Hindlimb muscle (tissue), 1 donor: ENCODE results near the gene S100P. TPM values are rescaled to one million over a fixed set of nuclear protein-coding genes. Genes with fewer than 3 reads are reported as not detected.

Source experiments
- DNase-seq: peaks from one replicate; pipeline ENCODE4 v3.0.0-alpha.2; 2013
- polyA plus RNA-seq: library from polyadenylated mRNA; unstranded; fragments of 120-200 nt; gene quantifications from one replicate; pipeline ENCODE4 v1.2.1, GENCODE V29; 2013; ENCODE audit not compliant: insufficient read length

The S100P gene
- polyA plus RNA-seq, 1 donor: 1.8 TPM

DNA sequence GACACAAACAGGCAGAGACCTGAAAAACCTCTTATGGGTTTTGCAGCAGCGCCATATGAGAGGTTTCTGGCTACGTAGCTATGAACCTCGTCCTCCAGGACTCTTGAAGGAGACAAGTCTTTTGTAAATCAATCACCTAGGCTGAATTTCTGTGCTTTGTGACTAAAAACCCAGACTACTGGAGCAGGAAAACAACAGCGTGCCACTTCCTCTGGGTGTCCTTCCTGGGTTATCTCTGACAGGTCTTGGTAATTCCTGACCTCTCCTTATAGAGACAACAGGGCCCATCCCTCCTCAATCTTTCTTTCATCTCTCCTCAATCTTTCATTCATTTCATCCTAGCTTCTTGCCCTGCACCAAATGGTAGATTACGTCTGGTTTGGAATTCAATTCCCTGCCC lies 5.7 kb downstream of the S100P start:
- no peak for DNase-seq

DNA sequence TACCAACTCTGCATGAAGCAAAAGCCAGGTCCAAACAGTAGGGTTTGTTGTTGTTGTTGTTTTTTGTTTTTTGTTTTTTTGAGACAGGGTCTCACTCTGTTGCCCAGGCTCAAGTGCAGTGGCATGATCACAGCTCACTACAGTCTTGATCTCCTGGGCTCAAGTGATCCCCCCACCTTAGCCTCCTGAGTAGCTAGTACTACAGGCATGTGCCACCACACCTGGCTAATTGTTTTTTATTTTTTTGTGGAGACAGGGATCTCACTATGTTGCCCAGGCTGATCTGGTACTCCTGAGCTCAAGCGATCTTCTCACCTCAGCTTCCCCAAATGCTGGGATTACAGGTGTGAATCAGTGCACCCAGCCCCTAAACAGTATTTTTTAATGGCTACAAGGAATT lies 6.2 kb downstream of the S100P start:
- no peak for DNase-seq

DNA sequence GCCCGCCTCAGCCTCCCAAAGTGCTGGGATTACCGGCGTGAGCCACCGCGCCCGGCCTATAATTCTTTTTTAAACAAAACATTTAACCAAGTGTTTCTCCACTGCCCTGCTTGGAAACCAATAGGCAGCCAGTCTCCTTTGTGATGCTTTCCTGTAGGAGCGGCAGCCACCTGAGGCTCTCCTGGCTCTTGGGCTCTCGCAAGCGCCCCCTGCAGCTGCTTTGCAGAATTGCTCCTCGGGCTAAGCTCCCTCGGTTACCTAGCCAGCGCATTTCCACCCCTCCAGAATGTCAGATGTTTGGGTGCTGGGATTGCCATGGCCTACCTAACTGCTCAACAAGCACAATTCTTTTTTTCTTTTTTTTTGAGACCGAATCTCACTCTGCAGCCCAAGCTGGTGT lies 7.7 kb downstream of the S100P start:
- no peak for DNase-seq

DNA sequence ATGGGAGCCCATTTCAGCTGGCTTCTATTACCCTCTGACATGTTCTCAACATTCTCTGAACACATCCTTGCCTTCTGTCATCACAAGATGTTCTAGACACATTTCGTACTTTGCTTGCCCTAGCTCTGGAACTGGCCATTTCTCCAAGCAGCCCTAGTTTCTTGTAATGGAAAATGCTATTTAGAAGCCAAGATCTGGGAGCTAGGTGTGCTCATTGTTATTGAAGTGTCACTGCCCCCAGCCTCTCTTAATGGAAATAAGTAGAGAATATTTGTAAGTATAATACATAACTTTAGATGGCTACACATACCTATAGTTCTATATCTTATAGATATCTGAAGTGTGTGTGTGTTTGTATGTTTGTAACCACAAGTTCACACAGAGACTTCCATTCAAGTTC lies 9.1 kb downstream of the S100P start:
- DNase-seq: no peak

DNA sequence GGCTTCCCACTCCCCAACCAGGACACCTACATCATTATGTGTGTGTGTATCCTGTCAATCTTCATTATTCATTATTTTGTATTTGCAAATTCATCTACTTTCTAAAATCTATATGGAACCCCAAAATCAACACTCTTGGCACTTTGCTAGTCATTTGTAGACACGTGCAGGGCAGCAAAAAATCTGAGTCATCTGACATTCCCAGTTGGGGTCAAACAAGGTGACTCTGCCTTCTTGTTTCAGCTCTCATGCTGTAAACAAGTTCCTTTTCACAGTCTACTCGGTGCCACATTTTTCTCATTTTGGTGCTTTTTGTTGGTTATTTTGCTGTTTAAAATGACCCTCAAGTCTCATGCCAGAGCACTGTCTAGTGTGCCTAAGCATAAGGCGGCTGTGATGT lies 10.1 kb downstream of the S100P start:
- DNase-seq: no peak

DNA sequence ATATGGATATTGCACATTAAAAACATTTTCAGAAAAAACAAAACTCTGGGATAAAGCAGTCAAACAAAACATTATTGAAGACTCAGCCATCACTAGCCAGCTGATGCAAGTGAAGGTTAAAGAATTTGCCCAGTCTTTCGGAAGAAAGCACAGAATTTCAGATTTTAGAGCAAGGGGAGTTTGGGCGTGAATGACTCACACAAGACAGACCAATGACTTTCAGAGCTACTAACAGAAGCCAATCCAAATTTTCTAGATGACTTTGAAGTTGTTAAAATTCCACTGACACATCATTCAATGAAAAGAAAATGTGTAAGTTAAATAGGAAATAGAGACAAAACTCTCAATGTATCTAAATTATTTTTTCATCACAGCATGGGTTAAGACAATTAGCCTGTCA lies 12.0 kb downstream of the S100P start:
- no peak for DNase-seq

DNA sequence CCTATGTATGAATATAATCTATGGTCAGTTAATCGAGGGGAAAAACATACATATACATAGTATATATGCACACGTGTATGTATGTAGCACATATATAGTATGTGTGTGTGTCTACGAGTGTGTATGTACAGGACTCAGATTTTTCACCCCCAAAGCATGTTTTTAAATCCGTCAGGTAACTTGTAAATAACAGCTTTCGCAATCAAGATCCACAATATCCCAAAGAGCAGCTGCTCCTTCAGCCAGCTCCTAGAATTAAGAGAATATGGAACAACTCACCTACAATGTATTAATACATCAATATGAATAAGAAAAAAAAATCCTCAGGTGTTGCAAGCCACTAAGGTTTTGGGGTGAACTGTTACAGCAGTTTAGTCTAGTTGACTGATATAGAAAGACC lies 12.5 kb downstream of the S100P start:
- DNase-seq: no peak

DNA sequence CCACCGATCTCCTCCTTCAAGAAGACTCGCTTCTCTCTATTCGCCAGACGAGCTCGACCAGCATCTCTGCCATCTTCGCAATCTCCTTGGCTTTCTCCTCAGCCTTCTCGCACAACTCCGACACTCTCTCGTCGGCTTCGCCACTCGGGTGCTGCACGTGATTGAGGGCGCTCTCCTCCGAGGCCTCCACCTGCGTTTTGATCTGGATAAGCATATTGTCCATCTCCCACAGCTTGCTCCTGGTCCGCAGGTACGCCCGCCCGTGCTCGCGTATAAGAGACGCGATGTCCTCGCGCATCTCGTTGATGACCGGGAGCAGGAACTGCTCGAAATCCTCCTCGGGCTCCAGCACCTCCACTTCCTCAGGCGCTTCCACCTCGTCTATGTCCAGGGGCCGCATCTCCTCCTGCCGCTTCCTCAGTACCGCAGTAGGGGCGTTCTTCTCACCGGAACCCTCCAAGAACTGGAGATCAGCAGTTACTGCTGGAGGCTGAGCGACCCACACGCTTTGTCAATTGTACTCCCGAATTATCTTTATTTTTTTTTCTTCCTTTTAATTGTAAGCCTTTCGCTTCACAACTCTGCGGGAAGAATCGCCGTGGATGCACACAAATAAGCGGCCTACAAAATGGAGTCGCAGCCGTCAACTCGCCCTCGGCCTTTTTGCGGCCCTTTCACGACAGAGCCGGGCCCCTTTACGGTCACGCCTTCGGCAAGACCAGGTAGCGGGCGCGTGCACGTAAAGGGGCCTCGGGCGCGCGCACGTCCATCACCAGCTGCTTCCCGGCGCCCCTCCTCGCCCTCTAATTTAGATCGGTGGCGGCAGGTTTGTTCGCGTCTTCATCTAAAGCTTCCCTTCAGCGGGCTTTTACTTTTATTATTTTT lies 15.8 kb downstream of the S100P start, which contains the start of gene MRFAP1L1:
Gene MRFAP1L1 (minus strand): TSS at position 636 of the 885 bp plus-strand sequence. CDS start 236 bp downstream, at position 400.
- peak; percentile 97 for DNase-seq

DNA sequence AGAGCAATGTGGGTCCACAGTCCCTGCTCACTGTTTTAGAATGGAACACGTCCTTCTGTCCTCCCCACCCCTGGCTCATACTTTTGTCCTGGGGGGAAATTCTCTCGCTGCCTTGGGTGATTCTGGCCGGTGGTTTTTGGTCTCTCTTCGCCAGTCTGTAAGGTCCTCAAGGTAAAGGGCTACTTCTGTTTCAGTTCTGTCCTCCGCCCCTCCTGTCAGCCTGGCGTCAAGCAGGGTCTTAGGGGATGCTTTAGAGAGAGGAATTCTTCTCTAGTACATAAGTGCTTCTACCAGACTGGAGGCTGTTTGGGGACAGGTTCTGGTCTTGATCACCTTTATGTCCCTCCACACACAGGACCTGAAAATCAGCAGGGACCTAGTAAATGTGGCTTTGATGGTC lies 16.6 kb downstream of the S100P start:
- no peak for DNase-seq

DNA sequence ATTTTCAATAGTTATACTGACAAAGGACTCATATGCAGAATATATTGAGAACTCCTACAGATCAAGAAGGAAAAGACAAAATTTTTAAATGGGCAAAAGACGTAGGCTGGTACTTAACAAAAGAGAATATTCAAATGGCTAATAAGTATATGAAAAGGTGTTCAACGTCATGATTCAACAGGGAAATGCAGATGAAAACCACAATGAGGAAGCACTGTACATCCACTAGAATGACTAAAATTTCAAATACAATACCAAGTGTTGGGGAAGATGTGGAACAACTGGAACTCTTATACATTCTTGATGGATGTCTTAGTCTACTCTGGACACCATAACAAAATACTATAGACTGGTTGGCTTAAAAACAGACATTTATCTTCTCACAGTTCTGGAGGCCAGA lies 17.3 kb downstream of the S100P start:
- DNase-seq: no peak

DNA sequence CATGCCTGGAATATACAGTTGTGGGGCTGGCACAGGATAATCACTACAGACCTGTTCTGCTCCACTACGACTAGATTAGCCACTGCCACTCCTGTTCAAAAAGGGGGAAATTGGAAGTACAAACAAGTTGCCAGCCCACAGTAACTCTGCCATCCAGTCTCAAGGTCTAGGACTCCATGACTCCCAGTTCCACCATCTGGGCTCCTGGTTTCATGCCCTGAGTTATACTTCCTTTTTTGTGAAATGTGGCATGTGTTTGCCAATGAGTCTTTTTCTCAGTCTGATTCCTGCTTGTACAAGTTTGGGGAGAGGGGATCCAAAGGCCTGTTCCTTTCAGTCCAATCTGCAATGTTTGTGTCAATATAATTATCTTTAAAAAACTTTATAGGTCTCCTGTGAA lies 21.3 kb downstream of the S100P start:
- no peak for DNase-seq

DNA sequence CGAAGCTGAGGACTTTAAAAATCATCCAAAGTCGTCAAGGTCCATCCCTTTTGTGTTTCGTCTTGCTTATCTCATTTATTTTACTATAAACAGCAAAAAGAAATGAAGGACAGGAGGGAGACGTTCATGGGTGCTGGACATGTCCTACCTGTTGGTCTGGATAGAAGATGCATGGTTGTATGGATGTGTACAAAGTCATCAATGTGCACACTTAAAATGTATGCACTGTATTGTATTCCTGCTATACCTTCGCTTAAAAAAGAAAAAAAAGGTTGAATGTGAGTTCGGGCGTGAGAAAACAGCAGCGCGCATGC lies 22.0 kb downstream of the S100P start:
- DNase-seq: no peak

DNA sequence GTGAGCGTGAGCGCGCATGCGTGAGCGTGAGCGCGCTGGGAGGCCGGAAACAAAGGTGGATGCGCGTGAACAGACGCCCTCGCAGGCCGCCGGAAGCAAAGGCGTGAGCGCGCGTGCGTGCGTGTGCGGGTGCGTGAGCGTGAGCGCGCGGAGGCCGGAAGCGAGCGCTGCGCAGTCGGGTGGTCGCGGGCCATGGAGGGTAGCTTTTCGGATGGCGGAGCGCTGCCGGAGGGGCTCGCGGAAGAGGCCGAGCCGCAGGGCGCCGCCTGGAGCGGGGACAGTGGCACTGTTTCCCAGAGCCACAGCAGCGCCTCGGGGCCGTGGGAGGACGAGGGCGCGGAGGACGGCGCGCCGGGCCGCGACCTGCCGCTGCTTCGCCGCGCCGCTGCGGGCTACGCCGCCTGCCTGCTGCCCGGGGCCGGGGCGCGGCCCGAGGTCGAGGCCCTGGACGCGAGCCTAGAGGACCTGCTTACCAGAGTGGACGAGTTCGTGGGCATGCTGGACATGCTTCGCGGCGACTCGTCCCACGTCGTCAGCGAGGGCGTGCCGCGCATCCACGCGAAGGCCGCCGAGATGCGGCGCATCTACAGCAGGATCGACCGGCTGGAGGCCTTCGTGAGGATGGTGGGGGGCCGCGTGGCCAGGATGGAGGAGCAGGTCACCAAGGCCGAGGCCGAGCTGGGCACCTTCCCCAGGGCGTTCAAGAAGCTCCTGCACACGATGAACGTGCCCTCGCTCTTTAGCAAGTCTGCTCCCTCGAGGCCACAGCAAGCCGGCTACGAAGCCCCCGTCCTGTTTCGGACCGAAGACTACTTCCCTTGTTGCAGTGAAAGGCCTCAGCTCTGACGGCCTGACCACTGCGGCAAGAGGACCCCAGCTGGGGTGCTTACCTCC lies 22.6 kb downstream of the S100P start, which contains the start of gene BLOC1S4:
Gene BLOC1S4 (plus strand): TSS at position 157 of the 894 bp plus-strand sequence. CDS start 36 bp downstream, at position 193.
- peak; percentile 96 for DNase-seq

DNA sequence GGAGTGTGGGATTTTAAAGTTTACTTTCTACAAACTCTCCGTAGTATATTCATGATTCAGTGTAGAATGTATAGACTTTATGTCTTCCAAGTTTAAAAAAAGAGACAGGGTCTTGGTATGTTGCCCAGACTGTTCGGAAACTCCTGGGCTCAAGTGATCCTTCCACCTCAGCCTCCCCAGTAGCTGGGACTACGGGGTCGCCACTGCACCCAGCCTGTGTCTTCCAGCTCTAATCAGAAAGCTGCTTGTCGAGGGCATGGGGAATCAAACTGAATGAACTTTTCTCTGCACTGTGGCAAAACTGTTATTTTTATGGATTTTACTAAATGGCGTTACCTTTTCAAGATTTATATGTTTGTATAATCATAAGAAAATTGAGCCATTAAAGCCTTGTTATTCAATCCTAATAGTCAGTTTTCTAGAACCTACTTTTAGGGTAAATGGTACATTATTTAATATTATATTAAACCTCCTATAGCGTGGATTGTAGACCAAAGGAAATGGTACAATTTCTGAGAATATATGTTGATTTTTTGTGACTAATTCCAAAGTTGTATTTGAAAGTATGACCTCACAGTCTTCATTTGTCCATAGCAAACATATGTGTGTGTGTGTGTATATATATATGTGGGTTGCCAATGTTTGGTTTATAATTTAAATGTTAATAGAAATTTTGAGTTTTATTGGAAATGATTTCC lies 23.4 kb downstream of the S100P start:
- no peak for DNase-seq

DNA sequence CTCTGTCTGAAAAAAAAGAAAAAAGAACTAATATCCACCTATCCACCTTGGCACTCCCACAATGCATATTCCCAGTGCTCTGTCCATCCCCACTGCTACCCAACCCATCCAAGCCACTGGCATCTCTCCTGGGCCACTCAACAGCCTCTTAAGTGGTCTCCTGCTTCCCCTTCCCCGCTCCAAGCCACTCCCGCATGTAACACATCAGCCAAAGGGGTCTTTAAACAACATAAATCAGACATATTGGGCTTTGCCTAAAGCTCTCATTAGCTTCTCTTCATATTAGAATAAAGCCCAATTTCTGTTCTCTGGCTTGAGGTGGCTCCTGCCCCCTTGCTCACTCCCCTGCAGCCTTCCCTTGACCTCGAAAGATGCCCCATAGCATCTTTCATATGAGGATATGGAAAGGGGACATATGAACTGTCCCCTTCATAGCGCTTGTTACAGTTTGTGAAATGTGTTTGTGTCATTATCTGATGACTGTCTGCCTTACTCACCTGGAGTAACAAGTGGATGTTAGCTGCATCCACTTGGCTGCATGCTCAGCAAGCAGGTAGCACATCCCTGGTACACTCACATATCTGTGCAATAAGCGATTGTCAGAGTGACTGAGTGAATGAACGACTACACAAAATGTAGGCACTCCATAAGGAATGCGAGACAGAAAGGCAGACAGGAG lies 25.4 kb downstream of the S100P start:
- no peak for DNase-seq

DNA sequence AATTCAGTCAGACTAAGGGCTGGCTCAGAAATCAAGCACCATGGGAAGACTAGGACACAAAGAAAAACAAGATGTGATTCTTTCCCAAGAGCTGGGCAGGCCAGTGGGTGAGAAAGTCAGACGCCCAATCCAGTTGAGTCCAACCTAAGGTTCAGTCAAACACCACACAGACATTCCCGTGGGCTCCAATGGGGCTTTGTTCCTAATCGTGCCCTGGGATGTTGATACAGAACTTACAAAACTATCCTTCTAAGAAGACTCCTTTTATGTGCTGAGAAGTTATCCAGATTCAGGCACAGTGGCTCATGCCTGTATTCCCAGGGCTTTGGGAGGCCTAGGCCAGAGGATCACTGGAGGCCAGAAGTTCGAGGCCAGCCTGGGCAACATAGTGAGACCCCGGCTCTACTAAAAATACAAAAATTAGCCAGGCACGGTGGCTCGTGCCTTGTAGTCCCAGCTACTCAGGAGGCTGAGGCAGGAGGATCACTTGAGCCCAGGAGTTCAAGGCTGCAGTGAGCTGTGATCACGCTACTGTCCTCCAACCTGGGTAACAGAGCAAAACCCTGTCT lies 26.0 kb downstream of the S100P start:
- DNase-seq: no peak

DNA sequence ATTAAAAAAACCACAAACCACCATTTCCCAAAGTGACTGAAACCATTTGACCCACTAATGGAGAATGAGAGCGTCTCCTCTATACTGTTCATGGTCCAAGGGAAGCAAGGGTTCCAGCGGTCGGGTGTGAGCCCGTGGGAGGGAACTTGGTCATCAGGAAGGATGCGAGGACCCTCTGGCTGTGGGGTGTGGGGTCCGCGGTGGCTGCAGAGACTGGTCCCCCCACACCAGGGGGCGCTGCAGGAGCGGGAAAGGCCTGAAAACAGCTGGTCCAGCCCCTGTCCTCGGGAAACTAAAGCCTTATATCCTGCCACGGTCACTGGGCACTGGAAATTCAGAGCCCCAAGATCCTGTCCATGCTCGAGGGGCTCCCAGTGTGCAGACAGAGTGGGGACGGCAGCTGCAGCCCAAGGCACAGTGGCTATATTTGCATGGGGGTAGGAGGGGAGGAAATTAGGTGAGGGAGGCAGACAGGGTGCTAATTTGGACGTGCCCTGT lies 26.6 kb downstream of the S100P start:
- peak; percentile 77 for DNase-seq

DNA sequence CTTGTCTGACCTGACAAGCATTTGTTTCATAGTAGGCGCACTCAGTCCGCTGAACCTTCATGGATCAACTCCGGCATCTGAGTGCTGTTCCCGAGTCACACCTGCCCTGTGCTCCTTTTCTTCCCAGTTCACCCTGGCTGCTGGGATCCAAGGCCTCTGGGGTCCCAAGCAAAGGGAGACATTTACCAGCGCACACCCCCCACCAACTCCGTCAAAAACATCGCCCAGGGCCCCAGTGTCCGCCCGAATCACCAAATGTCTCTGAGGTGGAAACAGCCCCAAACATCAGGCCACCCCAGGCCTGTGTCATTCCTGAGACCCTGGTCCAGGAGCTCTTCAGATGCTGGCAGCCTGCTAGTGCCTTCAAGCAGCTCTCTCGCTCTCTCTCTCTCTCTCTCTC lies 27.4 kb downstream of the S100P start:
- no peak for DNase-seq

DNA sequence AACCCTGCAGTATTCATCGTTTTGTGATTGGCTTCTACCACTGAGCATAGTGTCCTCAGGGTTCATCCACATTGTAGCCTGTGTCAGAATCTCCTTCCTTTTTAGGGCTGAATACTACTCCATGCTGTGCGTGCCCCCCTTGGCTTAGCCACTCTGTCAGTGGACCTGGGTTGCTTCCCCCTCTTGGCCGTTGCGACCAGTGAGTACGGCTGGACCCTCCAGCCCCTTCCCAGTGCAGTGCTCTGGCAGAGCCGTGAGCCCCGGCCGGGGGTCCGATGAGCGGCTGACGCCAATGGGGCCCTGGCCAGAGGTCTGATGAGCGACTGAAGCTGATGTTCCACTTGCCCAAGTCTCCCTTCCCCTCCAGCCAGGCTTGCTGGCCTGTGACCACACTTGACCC lies 29.2 kb downstream of the S100P start:
- no peak for DNase-seq

DNA sequence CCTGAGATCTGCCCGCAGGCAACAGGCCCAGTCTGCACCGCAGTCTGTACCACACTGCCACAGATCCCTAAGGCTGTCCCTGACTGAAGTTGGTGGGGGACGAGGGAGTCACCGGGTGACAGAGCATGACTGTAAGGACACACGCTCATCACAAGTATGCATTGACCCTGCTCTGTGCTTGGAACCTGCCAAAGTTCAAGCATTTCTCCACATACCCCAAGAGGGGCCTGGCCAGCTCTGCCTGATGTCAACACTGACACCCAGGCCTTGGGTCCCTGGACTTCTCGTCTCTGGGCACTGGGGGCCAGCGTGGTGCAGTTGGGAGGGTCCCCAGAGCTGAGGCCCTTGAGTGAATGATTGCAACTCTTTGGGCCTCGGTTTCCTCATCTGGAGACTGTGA lies 30.2 kb downstream of the S100P start:
- no peak for DNase-seq

DNA sequence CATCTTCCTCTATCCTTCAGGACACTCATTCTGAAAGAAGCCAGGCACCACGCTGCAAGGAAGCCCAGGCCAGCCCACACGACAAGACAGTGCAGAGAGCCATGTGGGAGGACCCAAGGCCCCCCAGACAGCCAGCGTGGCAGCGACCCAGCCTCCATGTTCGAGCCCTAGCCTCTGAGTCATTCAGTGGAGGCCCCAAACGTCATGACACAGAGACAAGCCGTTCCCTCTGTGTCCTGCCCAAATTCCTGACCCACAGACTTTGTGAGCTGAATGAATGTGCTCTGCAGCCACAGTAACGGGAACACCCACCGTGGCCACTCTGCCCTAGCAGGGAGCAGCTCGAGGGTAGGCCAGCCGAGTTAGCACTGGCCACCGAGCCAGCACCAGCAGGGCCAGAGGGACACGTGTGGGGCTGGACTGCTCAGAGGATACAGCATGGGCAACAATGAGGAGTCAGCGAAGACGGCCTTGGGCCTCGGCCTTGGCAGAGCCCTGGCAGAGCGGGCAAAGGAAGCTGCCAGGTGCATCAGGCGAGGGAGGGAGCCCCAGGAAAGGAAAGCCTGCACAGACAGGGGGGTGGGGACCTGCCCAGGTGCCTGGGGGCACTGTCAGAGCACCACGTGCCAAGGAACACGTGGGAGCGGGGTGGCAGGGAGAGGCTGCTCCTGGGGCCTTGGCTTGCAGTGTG lies 30.9 kb downstream of the S100P start:
- DNase-seq: no peak
